Measurements from ENCODE around the gene NHP2. TPM values are rescaled to one million over a fixed set of nuclear protein-coding genes. Genes with fewer than 3 reads are reported as not detected.

NHP2 gene
- total RNA-seq, 1 donor from 2014 or later, result 476 TPM

GRCh38 chr5:178106556-178107239 is 47.0 kb downstream of the NHP2 start:
- TF ChIP-seq CTCF (IDR thresholded peaks at IDR 0.05; ENCODE audit: insufficient read depth, low read length, poor library complexity, severe bottlenecking), result no peak
- Histone ChIP-seq H3K36me3 (ENCODE audit: control insufficient read depth, insufficient read depth, low read length) (no peaks in the 10 kb centered on the region), H3K27me3 (ENCODE audit: control insufficient read depth, insufficient read depth, low read length) (peaks cover 6% of the 10 kb centered on the region), H3K4me3 (ENCODE audit: low read depth, low read length) (no peak overlapping the region)
- DNase-seq (ENCODE audit: low read depth), result no peak

- Histone ChIP-seq H3K36me3 (ENCODE audit: control insufficient read depth, insufficient read depth, low read length) (no peaks in the 10 kb centered on the region), H3K27me3 (ENCODE audit: control insufficient read depth, insufficient read depth, low read length) (peaks cover 6% of the 10 kb centered on the region), H3K4me3 (ENCODE audit: low read depth, low read length) (no peak overlapping the region)
- no peak for DNase-seq (ENCODE audit: low read depth)
- TF ChIP-seq CTCF (IDR thresholded peaks at IDR 0.05; ENCODE audit: insufficient read depth, low read length, poor library complexity, severe bottlenecking), result no peak
Measured at GRCh38 chr5:178106086-178106485, 47.6 kb downstream of the NHP2 start.

GRCh38 chr5:178104492-178104891 is 49.2 kb downstream of the NHP2 start:
- H3K36me3 ChIP-seq (ENCODE audit: control insufficient read depth, insufficient read depth, low read length), result no peaks in the 10 kb centered on the region
- no peak for TF ChIP-seq CTCF (IDR thresholded peaks at IDR 0.05; ENCODE audit: insufficient read depth, low read length, poor library complexity, severe bottlenecking)
- DNase-seq (ENCODE audit: low read depth), result no peak
- H3K27me3 ChIP-seq (ENCODE audit: control insufficient read depth, insufficient read depth, low read length), result peaks cover 6% of the 10 kb centered on the region
- H3K4me3 ChIP-seq (ENCODE audit: low read depth, low read length), result no peak overlapping the region

GRCh38 chr5:178103612-178104011 is 50.1 kb downstream of the NHP2 start:
- Histone ChIP-seq H3K4me3 (ENCODE audit: low read depth, low read length) (no peak overlapping the region), H3K36me3 (ENCODE audit: control insufficient read depth, insufficient read depth, low read length) (no peaks in the 10 kb centered on the region), H3K27me3 (ENCODE audit: control insufficient read depth, insufficient read depth, low read length) (peaks cover 6% of the 10 kb centered on the region)
- no peak for TF ChIP-seq CTCF (IDR thresholded peaks at IDR 0.05; ENCODE audit: insufficient read depth, low read length, poor library complexity, severe bottlenecking)
- no peak for DNase-seq (ENCODE audit: low read depth)

Other genes starting within 250 kb of the NHP2 start
- not detected in 2 replicates for gene PROP1, start 157.6 kb downstream of the NHP2 start, total RNA-seq
- gene N4BP3, start 40.4 kb downstream of the NHP2 start, total RNA-seq, result 6.0 and 6.8 TPM in 2 replicates
- 26.3 and 42.7 TPM in 2 replicates for gene RMND5B, start 22.9 kb downstream of the NHP2 start, total RNA-seq
- gene GMCL2, start 33.5 kb upstream of the NHP2 start, total RNA-seq, result not detected in 2 replicates
- 132 and 152 TPM in 2 replicates for gene HNRNPAB, start 50.6 kb upstream of the NHP2 start, total RNA-seq
- gene PHYKPL, start 78.9 kb upstream of the NHP2 start, total RNA-seq, result 18.7 and 22.7 TPM in 2 replicates